OCI-LY3 (cell line): ENCODE measurements around the gene ELF5.

Experiments used
- H2AFZ ChIP-seq: fragments of 200-600, 300-600 bp; shearing (Covaris generic); 2 replicates; pipeline ENCODE4 v1.6.0; 2014; ENCODE audit warnings: antibody characterized with exemption, low read depth, low read length
- H3K27ac ChIP-seq: fragments of 200-600, 300-600 bp; sonication (generic); 2 replicates; pipeline ENCODE4 v1.5.1; 2014; ENCODE audit warnings: mild to moderate bottlenecking, low read length, moderate library complexity, mixed read lengths
- H3K27me3 ChIP-seq: fragments of 200-600, 300-600 bp; sonication (generic); 2 replicates; pipeline ENCODE4 v1.6.1; 2014; ENCODE audit warnings: low read depth, low read length, mixed read lengths
- H3K36me3 ChIP-seq: fragments of 200-600, 300-600 bp; sonication (generic); replicated peaks from 2 replicates; pipeline ENCODE3; 2014; ENCODE audit warnings: low read depth, low read length, mixed read lengths
- H3K4me1 ChIP-seq: fragments of 300-600, 200-600 bp; sonication (generic); 2 replicates; pipeline ENCODE4 v1.6.1; 2014; ENCODE audit warnings: low read length, mixed read lengths
- H3K4me2 ChIP-seq: fragments of 200-600, 300-600 bp; sonication (generic); 2 replicates; pipeline ENCODE4 v1.6.1; 2014; ENCODE audit warnings: low read length, mixed read lengths
- H3K4me3 ChIP-seq: fragments of 300-600, 200-600 bp; sonication (generic); 2 replicates; pipeline ENCODE4 v1.5.1; 2014; ENCODE audit warnings: antibody characterized with exemption, mild to moderate bottlenecking, low read length, moderate library complexity
- H3K79me2 ChIP-seq: fragments of 300-600, 200-600 bp; shearing (Covaris generic); 2 replicates; pipeline ENCODE4 v1.6.1; 2014; ENCODE audit warnings: mild to moderate bottlenecking, low read length, mixed read lengths
- H3K9ac ChIP-seq: fragments of 300-600, 200-600 bp; shearing (Covaris generic); 2 replicates; pipeline ENCODE4 v1.6.0; 2014; ENCODE audit warnings: mild to moderate bottlenecking, low read length, moderate library complexity
- H3K9me3 ChIP-seq: fragments of 200-600, 300-600 bp; shearing (Covaris generic); 2 replicates; pipeline ENCODE4 v1.6.1; 2014; ENCODE audit warnings: low read length, mixed read lengths; ENCODE audit not compliant: insufficient read depth
- H4K20me1 ChIP-seq: fragments of 200-600, 300-600 bp; sonication (generic); 2 replicates; pipeline ENCODE4 v1.6.1; 2016; ENCODE audit warnings: low read length, mixed read lengths; ENCODE audit not compliant: insufficient read depth
- CTCF ChIP-seq: fragments of 200-600, 300-600 bp; sonication (generic); IDR thresholded peaks from 2 replicates; pipeline ENCODE4 v1.5.1; 2014; ENCODE audit warnings: antibody characterized with exemption, low read length, low read depth
- EZH2phosphoT487 ChIP-seq: fragments of 200-600 bp; shearing (Covaris generic); IDR thresholded peaks from 2 replicates; pipeline ENCODE4 v1.6.1; 2018; ENCODE audit warnings: antibody characterized with exemption, mixed run types, low read depth

ELF5 gene

DNA sequence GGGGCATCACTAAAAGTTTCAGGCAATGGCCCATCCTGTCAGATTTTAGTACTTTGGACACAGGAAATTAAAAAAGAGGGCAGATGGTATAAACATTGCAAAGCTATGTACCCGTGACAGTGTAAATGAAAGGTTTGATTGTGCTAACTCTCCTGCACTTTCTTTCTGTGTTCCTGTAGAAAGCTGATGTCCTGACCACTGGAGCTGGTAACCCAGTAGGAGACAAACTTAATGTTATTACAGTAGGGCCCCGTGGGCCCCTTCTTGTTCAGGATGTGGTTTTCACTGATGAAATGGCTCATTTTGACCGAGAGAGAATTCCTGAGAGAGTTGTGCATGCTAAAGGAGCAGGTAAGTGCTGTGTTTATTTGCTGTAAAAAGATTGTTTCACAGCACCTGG, 64.6 kb downstream of the ELF5 start:
- H3K79me2 ChIP-seq: peaks cover 10% of the 10 kb centered on the region
- peaks cover 32% of the 10 kb centered on the region for H3K36me3 ChIP-seq
- no peak overlapping the region for H3K4me3 ChIP-seq
- H2AFZ ChIP-seq: no peak overlapping the region
- no peaks in the 10 kb centered on the region for H3K27me3 ChIP-seq
- TF ChIP-seq CTCF (no peak), EZH2phosphoT487 (no peak)
- H3K4me1 ChIP-seq: peaks cover 10% of the 10 kb centered on the region
- H4K20me1 ChIP-seq: peaks cover 6% of the 10 kb centered on the region; the same call in 1 of the 2 replicates
- H3K9me3 ChIP-seq: no peaks in the 10 kb centered on the region
- no peak overlapping the region for H3K27ac ChIP-seq
- H3K4me2 ChIP-seq: no peak overlapping the region
- no peak overlapping the region for H3K9ac ChIP-seq

GRCh38 chr11:34448223-34448994, 65.2 kb downstream of the ELF5 start:
- no peak overlapping the region for H3K4me2 ChIP-seq
- no peak overlapping the region for H3K9ac ChIP-seq

GRCh38 chr11:34447044-34447443, 66.5 kb downstream of the ELF5 start:
- Histone ChIP-seq H3K79me2 (peaks cover 12% of the 10 kb centered on the region), H3K9ac (no peak overlapping the region), H3K4me2 (no peak overlapping the region), H3K36me3 (peaks cover 17% of the 10 kb centered on the region), H3K9me3 (no peaks in the 10 kb centered on the region), H3K27me3 (no peaks in the 10 kb centered on the region), H2AFZ (no peak overlapping the region), H3K4me1 (peaks cover 21% of the 10 kb centered on the region), H4K20me1 (peaks cover 11% of the 10 kb centered on the region; the same call in 1 of the 2 replicates), H3K27ac (no peak overlapping the region), H3K4me3 (no peak overlapping the region)
- TF ChIP-seq EZH2phosphoT487: no peak
- TF ChIP-seq CTCF: no peak

More at GRCh38 chr11:34448223-34448994, 65.2 kb downstream of the ELF5 start:
- H3K9me3 ChIP-seq: no peaks in the 10 kb centered on the region
- peaks cover 12% of the 10 kb centered on the region for H3K79me2 ChIP-seq
- H2AFZ ChIP-seq: no peak overlapping the region
- peaks cover 26% of the 10 kb centered on the region for H3K36me3 ChIP-seq
- no peak overlapping the region for H3K27ac ChIP-seq
- H3K27me3 ChIP-seq: no peaks in the 10 kb centered on the region
- TF ChIP-seq EZH2phosphoT487 (no peak), CTCF (no peak)
- H3K4me3 ChIP-seq: no peak overlapping the region
- peaks cover 10% of the 10 kb centered on the region; the same call in 1 of the 2 replicates for H4K20me1 ChIP-seq
- H3K4me1 ChIP-seq: peaks cover 16% of the 10 kb centered on the region

DNA sequence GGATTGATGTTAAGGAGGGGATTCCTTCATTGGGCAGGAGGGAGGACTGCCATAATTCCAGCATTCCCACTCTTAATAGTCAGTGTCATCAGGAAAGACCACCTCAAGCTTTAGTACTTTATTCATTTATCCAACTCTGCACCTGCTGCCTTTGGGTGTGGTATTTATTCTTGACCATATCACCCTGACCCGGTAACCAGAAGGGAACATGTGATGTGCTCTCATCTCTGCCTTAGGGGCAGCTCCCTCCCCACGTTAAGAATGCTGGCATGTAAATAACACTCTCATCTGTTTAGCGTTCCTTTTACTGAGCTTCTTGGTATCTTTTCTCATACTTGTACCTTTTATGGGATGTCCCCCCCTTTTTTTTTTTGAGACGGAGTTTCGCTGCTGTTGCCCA, 67.2 kb downstream of the ELF5 start:
- no peaks in the 10 kb centered on the region for H3K9me3 ChIP-seq

More for the DNA sequence above, 67.2 kb downstream of the ELF5 start:
- Histone ChIP-seq H3K27ac (no peak overlapping the region), H3K9ac (no peak overlapping the region), H3K36me3 (peaks cover 17% of the 10 kb centered on the region), H2AFZ (no peak overlapping the region), H3K4me1 (peaks cover 21% of the 10 kb centered on the region), H3K4me2 (no peak overlapping the region), H4K20me1 (peaks cover 11% of the 10 kb centered on the region; the same call in 1 of the 2 replicates), H3K4me3 (no peak overlapping the region), H3K27me3 (no peaks in the 10 kb centered on the region), H3K79me2 (peaks cover 13% of the 10 kb centered on the region)
- no peak for TF ChIP-seq EZH2phosphoT487
- TF ChIP-seq CTCF: no peak
